Body of pancreas (tissue), 4 donors: ENCODE results near the gene CS. TPM values are rescaled to one million over a fixed set of nuclear protein-coding genes. Genes with fewer than 3 reads are reported as not detected.
A peak's percentile ranks its signal among the peaks of the same experiment; 100 is the strongest.
"Not testable (repeated sequence)": the region's sequence is repeated elsewhere in the genome, so short reads cannot be mapped to it uniquely, and the experiment has no call there.

ENCODE experiments used
- ATAC-seq: fragments of 150-250 bp; one replicate; pipeline ENCODE4 v1.9.1; 2016
- DNase-seq, 4 donors: peaks; one replicate each; pipeline ENCODE4 v3.0.0-alpha.2; 2019
- H3K27ac ChIP-seq, 4 donors: fragments of 200-600 bp; sonication (generic); 1 replicate in 3 of 4; 2 replicates in 1 of 4; pipeline versions ENCODE4 v1.5.1 to v1.6.1; 2016 to 2019; ENCODE audit warnings: mild to moderate bottlenecking in 1 of 4, mixed read lengths in 1 of 4, moderate library complexity in 1 of 4
- H3K27me3 ChIP-seq, 2 donors: fragments of 200-600 bp; sonication (generic); one replicate each; pipeline ENCODE4 v1.6.0; 2016; ENCODE audit warnings: mild to moderate bottlenecking in 1 of 2
- H3K36me3 ChIP-seq, 2 donors: fragments of 200-600 bp; sonication (generic); replicated peaks in 1 of 2; 2 replicates each; pipeline ENCODE4 v1.5.1; 2016; ENCODE audit warnings: low read depth in 2 of 2; ENCODE audit not compliant: insufficient read depth in 1 of 2
- H3K4me1 ChIP-seq: fragments of 200-600 bp; sonication (generic); one replicate; pipeline ENCODE4 v1.6.0; 2016
- H3K4me3 ChIP-seq, 2 donors: fragments of 200-600 bp; sonication (generic); 1 replicate in 1 of 2; 2 replicates in 1 of 2; pipeline ENCODE4 v1.5.1; 2016 to 2019
- H3K9me3 ChIP-seq, 3 donors: fragments of 200-600 bp; sonication (generic); 1 replicate in 2 of 3; 2 replicates in 1 of 3; pipeline ENCODE4 v1.5.1; 2016
- POLR2A ChIP-seq, 3 donors: fragments of 450-650 bp; IDR thresholded peaks; one replicate each; pipeline ENCODE4 v1.6.1; 2016; ENCODE audit warnings: antibody characterized with exemption in 3 of 3, mild to moderate bottlenecking in 2 of 3
- WGBS, 2 donors: methylation state at CpG; one replicate each; pipeline ENCODE4 v1.1.5; 2017; 5-methylcytosine and 5-hydroxymethylcytosine counted together
- intact Hi-C: fragments of 100-400 bp; cut with DNase I; formaldehyde crosslinking; loops from one replicate; pipeline ENCODE4 v1.15.1; 2023
- total RNA-seq, 2 donors: library from RNA; depleted of rRNA; stranded (reverse); fragments of >200 nt; gene quantifications; one replicate each; pipeline ENCODE4 v1.1.0, GENCODE V29; 2016
- TF ChIP-seq, protein P1 (sequence below), 7 experiments: fragments of 450-650 bp in 4 of 7; fragments of 200-600 bp in 3 of 7; sonication (generic) in 3 of 7; IDR thresholded peaks; one replicate each; pipeline ENCODE4 v1.5.1; 2016 to 2019; ENCODE audit warnings: antibody characterized with exemption in 7 of 7

The CS gene
- total RNA-seq, 2 donors from 2014 or later: 66.2 to 88.0 TPM

DNA sequence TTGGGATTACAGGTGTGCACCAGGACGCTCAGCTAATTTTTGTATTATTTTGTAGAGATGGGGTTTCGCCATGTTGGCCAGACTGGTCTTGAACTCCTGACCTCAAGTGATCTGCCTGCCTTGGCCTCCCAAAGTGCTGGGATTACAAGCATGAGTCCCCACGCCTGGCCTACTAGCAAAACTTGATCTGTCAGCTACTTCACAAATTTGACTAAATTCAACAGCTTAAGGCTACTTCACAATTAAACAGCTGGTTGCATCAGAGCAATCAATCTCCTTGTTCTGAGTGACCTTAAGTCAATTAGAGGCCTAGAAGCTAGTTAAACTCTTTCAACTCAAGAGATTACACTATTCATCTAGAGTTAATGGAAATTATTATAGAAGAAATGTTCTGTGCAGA lies 21.2 kb downstream of the CS start:
- DNase-seq (no peak), ATAC-seq (no peak)
- Histone ChIP-seq H3K4me1 (no peaks in the 10 kb centered on the region), H3K27ac (no peak overlapping the region), H3K4me3 (no peak overlapping the region), H3K9me3 (no peaks in the 10 kb centered on the region), H3K36me3 (peaks cover 0 to 38% of the 10 kb centered on the region in 2 donors), H3K27me3 (no peaks in the 10 kb centered on the region)
- intact Hi-C loops: loop anchor here (10.0 kb wide), 1 partner anchor 64 kb away; no protein-coding TSS in a partner anchor
- TF ChIP-seq, protein P1, sequence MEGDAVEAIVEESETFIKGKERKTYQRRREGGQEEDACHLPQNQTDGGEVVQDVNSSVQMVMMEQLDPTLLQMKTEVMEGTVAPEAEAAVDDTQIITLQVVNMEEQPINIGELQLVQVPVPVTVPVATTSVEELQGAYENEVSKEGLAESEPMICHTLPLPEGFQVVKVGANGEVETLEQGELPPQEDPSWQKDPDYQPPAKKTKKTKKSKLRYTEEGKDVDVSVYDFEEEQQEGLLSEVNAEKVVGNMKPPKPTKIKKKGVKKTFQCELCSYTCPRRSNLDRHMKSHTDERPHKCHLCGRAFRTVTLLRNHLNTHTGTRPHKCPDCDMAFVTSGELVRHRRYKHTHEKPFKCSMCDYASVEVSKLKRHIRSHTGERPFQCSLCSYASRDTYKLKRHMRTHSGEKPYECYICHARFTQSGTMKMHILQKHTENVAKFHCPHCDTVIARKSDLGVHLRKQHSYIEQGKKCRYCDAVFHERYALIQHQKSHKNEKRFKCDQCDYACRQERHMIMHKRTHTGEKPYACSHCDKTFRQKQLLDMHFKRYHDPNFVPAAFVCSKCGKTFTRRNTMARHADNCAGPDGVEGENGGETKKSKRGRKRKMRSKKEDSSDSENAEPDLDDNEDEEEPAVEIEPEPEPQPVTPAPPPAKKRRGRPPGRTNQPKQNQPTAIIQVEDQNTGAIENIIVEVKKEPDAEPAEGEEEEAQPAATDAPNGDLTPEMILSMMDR (IDR thresholded peaks at IDR 0.05): no peak
- TF ChIP-seq POLR2A (IDR thresholded peaks at IDR 0.05): no peak
- WGBS, 2 donors: 95 to 98% methylated on average over 3 of the region's 3 CpGs

DNA sequence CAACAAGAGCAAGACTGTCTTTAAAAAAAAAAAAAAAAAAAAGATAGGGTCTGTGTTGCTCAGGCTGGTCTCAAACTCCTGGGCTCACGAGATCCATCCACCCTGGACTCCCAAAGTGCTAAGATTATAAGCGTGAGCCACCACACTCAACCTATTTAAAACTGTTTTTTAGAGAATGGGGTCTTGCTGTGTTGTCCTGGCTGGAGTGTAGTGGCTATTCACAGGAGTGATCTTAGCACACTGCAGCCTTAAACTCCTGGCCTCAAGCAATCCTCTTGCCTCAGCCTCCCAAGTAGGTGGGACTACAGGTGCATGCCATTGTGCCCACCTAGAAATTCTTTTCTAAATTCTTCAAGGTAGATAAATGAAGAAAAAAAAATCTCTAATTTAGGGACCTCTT lies 25.8 kb downstream of the CS start:
- no peaks in the 10 kb centered on the region for H3K9me3 ChIP-seq
- H3K36me3 ChIP-seq: peaks cover 0 to 30% of the 10 kb centered on the region in 2 donors
- ATAC-seq: no peak
- 88 to 100% methylated on average over 2 of the region's 2 CpGs for WGBS, 2 donors
- H3K27me3 ChIP-seq: no peaks in the 10 kb centered on the region
- H3K4me3 ChIP-seq: no peak overlapping the region
- H3K4me1 ChIP-seq: no peaks in the 10 kb centered on the region
- TF ChIP-seq POLR2A (IDR thresholded peaks at IDR 0.05): no peak
- TF ChIP-seq, protein P1 (IDR thresholded peaks at IDR 0.05): no peak
- no peak overlapping the region for H3K27ac ChIP-seq
- intact Hi-C loops: loop anchor here (10.0 kb wide), 1 partner anchor 59 kb away; no protein-coding TSS in a partner anchor
- DNase-seq: no peak

- H3K4me1 ChIP-seq, H3K27me3 ChIP-seq, H3K27ac ChIP-seq, ATAC-seq, DNase-seq, H3K4me3 ChIP-seq, H3K9me3 ChIP-seq: not testable (repeated sequence)
- WGBS, 2 donors: 74 to 81% methylated on average over 2 of the region's 2 CpGs
- intact Hi-C loops: loop anchor here (10.0 kb wide), 1 partner anchor 58 kb away; no protein-coding TSS in a partner anchor
- H3K36me3 ChIP-seq: peaks cover 0 to 23% of the 10 kb centered on the region in 2 donors
Observed at GRCh38 chr12:56272468-56272867, 27.7 kb downstream of the CS start.

GRCh38 chr12:56271031-56271430 lies 29.1 kb downstream of the CS start:
- Histone ChIP-seq H3K4me3 (no peak overlapping the region), H3K9me3 (no peaks in the 10 kb centered on the region), H3K27me3 (no peaks in the 10 kb centered on the region), H3K27ac (no peak overlapping the region), H3K4me1 (peaks cover 15% of the 10 kb centered on the region), H3K36me3 (peaks cover 0 to 20% of the 10 kb centered on the region in 2 donors)
- DNase-seq: peak in 1 of 4 donors; percentile 13
- no peak for TF ChIP-seq POLR2A (IDR thresholded peaks at IDR 0.05)
- TF ChIP-seq, protein P1 (IDR thresholded peaks at IDR 0.05): peak in 3 of 7 experiments; percentile 21 to 31 (median 29)
- no peak for ATAC-seq
- intact Hi-C loops: loop anchor here (10.0 kb wide), 1 partner anchor 56 kb away; no protein-coding TSS in a partner anchor
- 14 to 17% methylated on average over 1 of the region's 1 CpG for WGBS, 2 donors

GRCh38 chr12:56267443-56268071 lies 32.6 kb downstream of the CS start:
- WGBS, 2 donors: 13 to 16% methylated on average over 14 to 21 of the region's 21 CpGs
- peaks cover 15% of the 10 kb centered on the region for H3K4me1 ChIP-seq
- H3K4me3 ChIP-seq: peak overlapping the region; percentile 30 to 36
- intact Hi-C loops: no loop called here
- H3K36me3 ChIP-seq: peaks cover 0 to 3% of the 10 kb centered on the region in 2 donors
- H3K9me3 ChIP-seq: no peaks in the 10 kb centered on the region
- H3K27ac ChIP-seq: peak overlapping the region; percentile 92 to 100 (median 98)
- DNase-seq: peak; percentile 29 to 45 (median 34)
- TF ChIP-seq POLR2A (IDR thresholded peaks at IDR 0.05): no peak
- TF ChIP-seq, protein P1 (IDR thresholded peaks at IDR 0.05): no peak
- no peaks in the 10 kb centered on the region for H3K27me3 ChIP-seq
- ATAC-seq: peak; percentile 20
